Activated B cell treated with CpG ODN at 0.5 μM for 24 hours (primary cell): Measurements from ENCODE around the gene IL17RA. TPM values are rescaled to one million over a fixed set of nuclear protein-coding genes. Genes with fewer than 3 reads are reported as not detected.
"Not testable (repeated sequence)": the region's sequence is repeated elsewhere in the genome, so short reads cannot be mapped to it uniquely, and the experiment has no call there.

ENCODE experiments used
- ATAC-seq: fragments of 200-7000 bp; cut with Tn5 transposase; one replicate; pipeline ENCODE4 v1.10.0; 2021; ENCODE audit warnings: low read depth, mild to moderate bottlenecking, moderate library complexity
- CTCF ChIA-PET: fragments of 350-600 bp; sonication (Branson Sonifier 250); formaldehyde crosslinking; loops from one replicate; lab custom pipeline; 2021; ENCODE audit warnings: antibody characterized with exemption; lab: Charles Lee
- POLR2A ChIA-PET: fragments of 350-600 bp; sonication (Branson Sonifier 250); formaldehyde crosslinking; loops from one replicate; lab custom pipeline; 2021; ENCODE audit warnings: antibody characterized with exemption; lab: Charles Lee
- DNase-seq: peaks from one replicate; pipeline ENCODE4 v3.0.0; 2022
- H3K27ac Mint-ChIP-seq: one replicate; pipeline ENCODE4 v1.8.0; 2020; ENCODE audit warnings: mixed read lengths
- H3K27me3 Mint-ChIP-seq: one replicate; pipeline ENCODE4 v1.8.0; 2021; ENCODE audit warnings: mixed read lengths
- H3K36me3 Mint-ChIP-seq: one replicate; pipeline ENCODE4 v1.8.0; 2021; ENCODE audit warnings: low read depth, mixed read lengths
- H3K4me1 Mint-ChIP-seq: one replicate; pipeline ENCODE4 v1.8.0; 2021; ENCODE audit warnings: mixed read lengths
- H3K4me3 Mint-ChIP-seq: one replicate; pipeline ENCODE4 v1.8.0; 2020; ENCODE audit warnings: mild to moderate bottlenecking, mixed read lengths
- H3K9me3 Mint-ChIP-seq: one replicate; pipeline ENCODE4 v1.8.0; 2020; ENCODE audit warnings: mixed read lengths
- CTCF ChIP-seq: fragments of 200-600 bp; IDR thresholded peaks from one replicate; pipeline ENCODE4 v1.8.0; 2022; ENCODE audit warnings: antibody characterized with exemption, mild to moderate bottlenecking
- intact Hi-C: fragments of 100-400 bp; cut with micrococcal nuclease; formaldehyde crosslinking; loops from one replicate; pipeline ENCODE4 v1.15.1; 2024
- total RNA-seq: library from RNA; stranded (reverse); gene quantifications from 2 replicates; pipeline ENCODE4 v1.2.3, GENCODE V29; 2022

The IL17RA gene
- total RNA-seq, 1 donor from 2014 or later: 18.1 TPM

GRCh38 chr22:17140022-17140421 is 55.2 kb downstream of the IL17RA start:
- ATAC-seq: no peak
- Mint-ChIP-seq H3K27me3 (no peaks in the 10 kb centered on the region), H3K9me3 (no peaks in the 10 kb centered on the region), H3K4me1 (no peaks in the 10 kb centered on the region), H3K4me3 (no peak overlapping the region), H3K36me3 (peaks cover 71% of the 10 kb centered on the region), H3K27ac (no peak overlapping the region)
- CTCF ChIA-PET: no interaction called here
- no peak for DNase-seq
- POLR2A ChIA-PET: no interaction called here
- no peak for TF ChIP-seq CTCF
- intact Hi-C loops: no loop called here

- no peak overlapping the region for H3K27ac Mint-ChIP-seq
- no peak for TF ChIP-seq CTCF
- CTCF ChIA-PET: no interaction called here
- H3K4me3 Mint-ChIP-seq: no peak overlapping the region
- H3K27me3 Mint-ChIP-seq: no peaks in the 10 kb centered on the region
- intact Hi-C loops: no loop called here
- POLR2A ChIA-PET: no interaction called here
- no peak for ATAC-seq
- DNase-seq: no peak
- H3K36me3 Mint-ChIP-seq: peaks cover 74% of the 10 kb centered on the region
- no peaks in the 10 kb centered on the region for H3K9me3 Mint-ChIP-seq
- no peaks in the 10 kb centered on the region for H3K4me1 Mint-ChIP-seq
These were observed 56.3 kb downstream of the IL17RA start for GRCh38 chr22:17140826-17141766.

- CTCF ChIA-PET: no interaction called here
- peaks cover 68% of the 10 kb centered on the region for H3K36me3 Mint-ChIP-seq
These were observed 58.3 kb downstream of the IL17RA start for GRCh38 chr22:17143101-17143500.

DNA sequence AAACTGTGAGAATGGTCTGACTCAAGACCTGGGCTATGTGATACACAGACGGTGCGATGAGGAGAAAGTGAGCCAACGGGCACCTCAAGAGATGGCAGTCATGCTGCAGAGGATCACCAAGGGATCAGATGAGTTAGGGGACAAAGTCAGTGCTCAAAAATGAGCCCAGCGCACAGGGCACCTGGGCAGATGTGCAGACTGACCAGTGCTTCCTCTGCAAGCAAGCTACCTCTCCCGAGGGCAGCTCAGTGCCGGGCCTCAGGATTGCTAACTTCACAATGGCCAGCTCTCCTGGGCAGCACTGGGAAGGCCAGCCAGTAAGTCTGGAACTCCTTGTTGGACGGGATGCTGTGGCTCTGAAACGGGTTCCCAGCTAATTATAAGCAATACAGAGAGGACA is 59.0 kb downstream of the IL17RA start:
- H3K27ac Mint-ChIP-seq: no peak overlapping the region
- peaks cover 65% of the 10 kb centered on the region for H3K36me3 Mint-ChIP-seq
- H3K4me1 Mint-ChIP-seq: no peaks in the 10 kb centered on the region
- ChIA-PET CTCF (no interaction called here), POLR2A (no interaction called here)
- intact Hi-C loops: no loop called here
- no peak for TF ChIP-seq CTCF
- no peaks in the 10 kb centered on the region for H3K27me3 Mint-ChIP-seq
- no peaks in the 10 kb centered on the region for H3K9me3 Mint-ChIP-seq
- no peak overlapping the region for H3K4me3 Mint-ChIP-seq
- ATAC-seq (no peak), DNase-seq (no peak)

More at GRCh38 chr22:17143101-17143500, 58.3 kb downstream of the IL17RA start:
- ATAC-seq: no peak
- Mint-ChIP-seq H3K27me3 (no peaks in the 10 kb centered on the region), H3K4me3 (no peak overlapping the region), H3K9me3 (no peaks in the 10 kb centered on the region), H3K27ac (no peak overlapping the region), H3K4me1 (no peaks in the 10 kb centered on the region)
- no peak for DNase-seq
- intact Hi-C loops: no loop called here
- POLR2A ChIA-PET: no interaction called here
- TF ChIP-seq CTCF: no peak

DNA sequence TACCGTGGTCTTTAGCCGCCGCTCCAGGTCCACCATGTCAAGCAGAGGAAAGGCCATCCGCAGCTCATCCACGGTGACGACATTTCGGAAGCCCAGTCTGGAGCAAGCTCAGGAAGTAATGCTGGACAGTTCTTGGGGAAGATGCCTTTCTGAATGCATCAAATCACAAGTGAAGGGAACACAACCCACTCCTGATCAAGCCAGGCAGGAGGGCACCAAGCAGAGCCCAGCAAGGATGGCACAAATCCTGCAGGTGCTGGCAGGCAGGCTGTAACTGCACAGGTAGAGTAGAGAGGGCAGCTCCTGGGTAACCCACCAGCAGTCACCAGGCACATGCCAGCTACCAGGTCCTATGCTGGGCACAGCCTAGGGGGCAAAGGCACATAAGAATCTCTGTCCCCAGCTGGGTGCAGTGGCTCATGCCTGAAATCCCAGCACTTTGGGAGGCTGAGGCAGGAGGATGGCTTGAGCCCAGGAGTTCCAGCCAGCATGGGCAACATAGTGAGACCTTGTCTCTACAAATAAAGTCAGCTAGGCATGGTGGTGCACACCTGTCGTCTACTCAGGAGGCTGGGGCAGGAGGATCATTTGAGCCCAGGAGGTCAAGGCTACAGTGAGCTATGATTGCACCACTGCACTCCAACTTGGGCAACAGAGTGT is 60.4 kb downstream of the IL17RA start:
- intact Hi-C loops: no loop called here
- no peak for TF ChIP-seq CTCF
- Mint-ChIP-seq H3K36me3 (peaks cover 60% of the 10 kb centered on the region), H3K27me3 (no peaks in the 10 kb centered on the region), H3K9me3 (no peaks in the 10 kb centered on the region), H3K4me3 (no peak overlapping the region), H3K4me1 (no peaks in the 10 kb centered on the region), H3K27ac (no peak overlapping the region)
- DNase-seq (no peak), ATAC-seq (no peak)
- ChIA-PET CTCF (no interaction called here), POLR2A (interaction anchor here (0.6 kb wide), 1 partner anchor 70 kb away, joined by 3 read pairs; no protein-coding TSS in a partner anchor)

GRCh38 chr22:17147458-17147857 is 62.7 kb downstream of the IL17RA start:
- intact Hi-C loops, H3K4me1 Mint-ChIP-seq, POLR2A ChIA-PET, H3K4me3 Mint-ChIP-seq, H3K9me3 Mint-ChIP-seq, ATAC-seq, DNase-seq, H3K27ac Mint-ChIP-seq, CTCF ChIA-PET, H3K27me3 Mint-ChIP-seq: not testable (repeated sequence)
- peaks cover 46% of the 10 kb centered on the region for H3K36me3 Mint-ChIP-seq
